ENCODE results near the gene PTCHD1. TPM values are rescaled to one million over a fixed set of nuclear protein-coding genes. Genes with fewer than 3 reads are reported as not detected.

Gene PTCHD1
- total RNA-seq, 2 donors from 2014 or later, result under 0.01 TPM; not detected in 1

DNA sequence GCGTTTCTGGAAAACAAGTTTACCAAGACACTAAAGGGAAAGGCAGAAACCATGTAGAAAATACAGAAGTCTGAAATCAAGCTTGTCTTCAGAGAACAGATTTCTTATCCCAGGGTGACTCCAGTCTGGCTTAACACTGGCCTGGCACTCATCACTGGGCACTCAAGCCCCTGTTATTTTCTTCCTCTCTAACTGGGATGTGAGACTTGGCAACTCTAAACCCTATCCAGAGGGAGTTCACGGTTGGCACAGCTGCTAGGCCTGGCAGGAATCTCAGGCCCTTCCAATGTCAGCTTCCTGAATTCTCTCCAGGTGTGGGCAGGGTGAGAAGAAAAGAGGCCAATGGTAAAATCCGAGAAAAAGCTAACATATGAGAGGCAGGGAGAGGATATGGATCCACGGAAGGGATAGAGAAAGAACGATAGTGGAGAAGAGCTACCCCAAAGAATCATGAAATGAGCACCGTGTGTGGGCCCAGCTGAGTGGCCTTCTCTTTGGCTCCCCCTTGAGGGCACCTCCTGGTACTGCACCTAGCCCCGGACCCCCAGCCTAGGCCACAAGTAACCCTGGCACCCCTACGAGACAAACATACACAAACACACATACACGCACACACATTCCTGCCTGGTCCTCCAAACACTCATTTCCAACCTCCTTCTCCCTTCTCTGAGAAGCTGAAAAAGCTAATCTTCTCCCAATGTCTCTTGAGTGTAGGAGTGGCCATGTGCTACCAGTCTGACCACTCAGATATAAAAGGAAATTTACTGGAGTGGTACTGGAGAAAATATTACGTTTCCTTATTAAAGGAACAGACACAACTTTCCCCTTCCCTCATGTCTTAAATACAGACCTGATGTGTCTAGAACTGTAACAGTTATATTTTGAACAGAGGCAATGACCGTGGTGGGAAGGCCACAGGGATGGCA is 16.6 kb upstream of the PTCHD1 start:
- 53 to 57% methylated on average over 10 of the region's 11 CpGs for WGBS, 2 donors
- H3K9me3 ChIP-seq, result no peaks in the 10 kb centered on the region
- no peak overlapping the region for H3K27ac ChIP-seq
- H3K36me3 ChIP-seq (replicated peaks in 1 of 2; ENCODE audit: insufficient read depth in 1 of 2, low read depth in 2 of 2), result no peaks in the 10 kb centered on the region
- ATAC-seq, result peak; percentile 40
- H3K4me3 ChIP-seq, result no peak overlapping the region
- peak in 1 of 4 donors; percentile 30 for DNase-seq
- no peaks in the 10 kb centered on the region for H3K27me3 ChIP-seq
- no peak for TF ChIP-seq POLR2A (IDR thresholded peaks at IDR 0.05)
- TF ChIP-seq, protein P1, sequence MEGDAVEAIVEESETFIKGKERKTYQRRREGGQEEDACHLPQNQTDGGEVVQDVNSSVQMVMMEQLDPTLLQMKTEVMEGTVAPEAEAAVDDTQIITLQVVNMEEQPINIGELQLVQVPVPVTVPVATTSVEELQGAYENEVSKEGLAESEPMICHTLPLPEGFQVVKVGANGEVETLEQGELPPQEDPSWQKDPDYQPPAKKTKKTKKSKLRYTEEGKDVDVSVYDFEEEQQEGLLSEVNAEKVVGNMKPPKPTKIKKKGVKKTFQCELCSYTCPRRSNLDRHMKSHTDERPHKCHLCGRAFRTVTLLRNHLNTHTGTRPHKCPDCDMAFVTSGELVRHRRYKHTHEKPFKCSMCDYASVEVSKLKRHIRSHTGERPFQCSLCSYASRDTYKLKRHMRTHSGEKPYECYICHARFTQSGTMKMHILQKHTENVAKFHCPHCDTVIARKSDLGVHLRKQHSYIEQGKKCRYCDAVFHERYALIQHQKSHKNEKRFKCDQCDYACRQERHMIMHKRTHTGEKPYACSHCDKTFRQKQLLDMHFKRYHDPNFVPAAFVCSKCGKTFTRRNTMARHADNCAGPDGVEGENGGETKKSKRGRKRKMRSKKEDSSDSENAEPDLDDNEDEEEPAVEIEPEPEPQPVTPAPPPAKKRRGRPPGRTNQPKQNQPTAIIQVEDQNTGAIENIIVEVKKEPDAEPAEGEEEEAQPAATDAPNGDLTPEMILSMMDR (IDR thresholded peaks at IDR 0.05), result peak; percentile 39 to 57 (median 48)
- no peaks in the 10 kb centered on the region for H3K4me1 ChIP-seq
- intact Hi-C loops (cut with DNase I), result no loop called here

DNA sequence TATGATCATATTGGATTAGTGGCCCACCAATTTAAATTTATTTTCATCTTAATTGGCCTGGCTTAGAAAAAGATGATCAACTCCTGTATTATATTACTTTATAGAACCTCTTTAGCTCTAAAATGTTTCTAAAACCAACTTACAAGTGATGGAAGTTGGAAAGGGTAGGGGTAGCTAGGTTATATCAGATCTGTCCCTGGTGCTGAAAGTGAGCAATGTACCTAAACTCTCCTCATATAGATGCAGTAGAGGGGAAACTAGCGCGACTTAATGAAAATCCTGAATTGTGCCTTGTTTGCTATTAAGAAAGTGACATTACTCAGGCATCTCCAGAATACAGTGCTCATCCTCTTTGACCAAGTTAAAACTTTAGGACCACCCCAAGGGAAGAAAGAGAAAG is 7.5 kb upstream of the PTCHD1 start:
- H3K4me1 ChIP-seq, result no peaks in the 10 kb centered on the region
- no peak overlapping the region for H3K4me3 ChIP-seq
- no peak for DNase-seq
- no peak overlapping the region for H3K27ac ChIP-seq
- H3K36me3 ChIP-seq (replicated peaks in 1 of 2; ENCODE audit: insufficient read depth in 1 of 2, low read depth in 2 of 2), result no peaks in the 10 kb centered on the region
- no peaks in the 10 kb centered on the region for H3K27me3 ChIP-seq
- TF ChIP-seq POLR2A (IDR thresholded peaks at IDR 0.05), result no peak
- TF ChIP-seq, protein P1 (IDR thresholded peaks at IDR 0.05), result no peak
- WGBS, 2 donors, result 67 to 79% methylated on average over 2 of the region's 2 CpGs
- ATAC-seq, result no peak
- no peaks in the 10 kb centered on the region for H3K9me3 ChIP-seq
- intact Hi-C loops (cut with DNase I), result no loop called here

DNA sequence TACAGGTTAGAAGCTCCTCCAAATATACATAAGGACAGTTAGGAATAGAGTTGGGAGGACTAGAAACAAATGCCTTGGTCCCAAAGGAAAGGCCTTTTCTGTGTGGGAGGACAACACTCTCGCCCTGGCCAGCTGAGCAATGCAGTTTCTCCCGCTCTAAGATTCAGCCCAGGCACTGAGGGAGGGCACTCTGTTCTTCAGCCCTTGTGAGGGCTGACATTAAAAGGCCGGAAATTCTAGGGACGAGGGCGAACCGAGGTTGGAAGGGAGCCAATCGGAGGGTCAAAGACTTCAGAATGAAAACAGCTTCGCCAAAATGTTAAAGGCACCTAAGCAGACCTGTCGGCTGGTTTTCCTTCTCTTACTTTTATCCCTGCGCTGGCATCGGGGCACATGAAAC is 2.9 kb upstream of the PTCHD1 start:
- 26 to 35% methylated on average over 11 of the region's 11 CpGs for WGBS, 2 donors

DNA sequence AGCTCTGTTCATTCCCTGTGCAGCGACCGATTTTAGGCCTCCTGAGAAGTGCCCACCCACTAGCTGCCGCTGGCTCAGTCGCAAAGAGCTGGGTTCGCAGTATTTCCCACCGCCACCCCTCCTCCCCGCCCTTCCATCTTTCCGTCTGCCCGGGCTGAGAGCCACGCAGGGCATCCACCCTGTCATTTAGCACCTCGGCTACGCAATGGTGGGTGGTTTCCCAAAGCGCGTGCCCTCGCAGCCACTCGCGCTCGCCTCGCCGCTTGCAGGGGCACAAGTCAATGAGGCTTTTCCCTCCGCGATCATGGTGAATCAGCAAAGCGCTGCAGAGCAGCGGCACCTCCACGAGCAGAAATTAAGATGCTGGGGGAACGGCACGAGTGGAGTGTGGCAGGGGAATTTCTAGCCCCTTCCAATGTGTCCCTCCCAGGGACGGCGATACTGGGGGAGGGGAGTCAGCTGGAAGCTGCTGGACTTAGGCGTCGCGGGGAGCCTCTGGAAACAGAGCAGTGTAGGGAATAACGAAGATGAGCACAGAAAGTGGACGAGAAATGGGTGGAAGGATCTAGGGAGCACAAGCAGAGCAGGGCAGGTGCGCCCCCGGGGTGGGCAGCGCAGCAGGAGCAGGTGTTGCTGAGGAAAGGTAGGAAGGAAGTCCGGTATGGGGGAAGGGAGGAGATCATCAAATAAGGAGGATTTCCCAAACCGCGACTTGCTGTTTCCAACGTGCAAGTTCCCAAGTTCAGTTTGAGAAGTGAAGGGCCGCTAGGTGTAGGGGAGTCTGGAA is 2.4 kb upstream of the PTCHD1 start:
- Histone ChIP-seq H3K27ac (no peak overlapping the region), H3K9me3 (no peaks in the 10 kb centered on the region), H3K27me3 (peaks cover 0 to 8% of the 10 kb centered on the region in 2 donors), H3K4me3 (no peak overlapping the region), H3K4me1 (peaks cover 20% of the 10 kb centered on the region), H3K36me3 (replicated peaks in 1 of 2; ENCODE audit: insufficient read depth in 1 of 2, low read depth in 2 of 2) (no peaks in the 10 kb centered on the region)
- DNase-seq, result no peak
- WGBS, 2 donors, result 3% methylated on average over 21 to 35 of the region's 42 CpGs
- intact Hi-C loops (cut with DNase I), result no loop called here
- no peak for ATAC-seq
- TF ChIP-seq, protein P1 (IDR thresholded peaks at IDR 0.05), result no peak
- no peak for TF ChIP-seq POLR2A (IDR thresholded peaks at IDR 0.05)

More for the DNA sequence above, 2.9 kb upstream of the PTCHD1 start:
- peaks cover 0 to 8% of the 10 kb centered on the region in 2 donors for H3K27me3 ChIP-seq
- DNase-seq (no peak), ATAC-seq (no peak)
- H3K4me1 ChIP-seq, result peaks cover 20% of the 10 kb centered on the region
- no peaks in the 10 kb centered on the region for H3K9me3 ChIP-seq
- no peaks in the 10 kb centered on the region for H3K36me3 ChIP-seq (replicated peaks in 1 of 2; ENCODE audit: insufficient read depth in 1 of 2, low read depth in 2 of 2)
- intact Hi-C loops (cut with DNase I), result no loop called here
- H3K4me3 ChIP-seq, result no peak overlapping the region
- TF ChIP-seq, protein P1 (IDR thresholded peaks at IDR 0.05), result no peak
- TF ChIP-seq POLR2A (IDR thresholded peaks at IDR 0.05), result no peak
- H3K27ac ChIP-seq, result no peak overlapping the region

Data from body of pancreas (tissue), 4 donors.